Activated B cell treated with CpG ODN at 0.5 μM for 24 hours (primary cell): Measurements from ENCODE around the gene LEPR. TPM values are rescaled to one million over a fixed set of nuclear protein-coding genes. Genes with fewer than 3 reads are reported as not detected.

Experiments
- ATAC-seq: fragments of 200-7000 bp; cut with Tn5 transposase; one replicate; pipeline ENCODE4 v1.10.0; 2021; ENCODE audit warnings: low read depth, mild to moderate bottlenecking, moderate library complexity
- CTCF ChIA-PET: fragments of 350-600 bp; sonication (Branson Sonifier 250); formaldehyde crosslinking; loops from one replicate; lab custom pipeline; 2021; ENCODE audit warnings: antibody characterized with exemption; lab: Charles Lee
- POLR2A ChIA-PET: fragments of 350-600 bp; sonication (Branson Sonifier 250); formaldehyde crosslinking; loops from one replicate; lab custom pipeline; 2021; ENCODE audit warnings: antibody characterized with exemption; lab: Charles Lee
- DNase-seq: peaks from one replicate; pipeline ENCODE4 v3.0.0; 2022
- H3K27ac Mint-ChIP-seq: one replicate; pipeline ENCODE4 v1.8.0; 2020; ENCODE audit warnings: mixed read lengths
- H3K27me3 Mint-ChIP-seq: one replicate; pipeline ENCODE4 v1.8.0; 2021; ENCODE audit warnings: mixed read lengths
- H3K36me3 Mint-ChIP-seq: one replicate; pipeline ENCODE4 v1.8.0; 2021; ENCODE audit warnings: low read depth, mixed read lengths
- H3K4me1 Mint-ChIP-seq: one replicate; pipeline ENCODE4 v1.8.0; 2021; ENCODE audit warnings: mixed read lengths
- H3K4me3 Mint-ChIP-seq: one replicate; pipeline ENCODE4 v1.8.0; 2020; ENCODE audit warnings: mild to moderate bottlenecking, mixed read lengths
- H3K9me3 Mint-ChIP-seq: one replicate; pipeline ENCODE4 v1.8.0; 2020; ENCODE audit warnings: mixed read lengths
- intact Hi-C: fragments of 100-400 bp; cut with micrococcal nuclease; formaldehyde crosslinking; loops from one replicate; pipeline ENCODE4 v1.15.1; 2024
- total RNA-seq: library from RNA; stranded (reverse); gene quantifications from 2 replicates; pipeline ENCODE4 v1.2.3, GENCODE V29; 2022
- TF ChIP-seq, protein P1 (sequence below): fragments of 200-600 bp; IDR thresholded peaks from one replicate; pipeline ENCODE4 v1.8.0; 2022; ENCODE audit warnings: antibody characterized with exemption, mild to moderate bottlenecking

The LEPR gene
- total RNA-seq, 1 donor from 2014 or later, result 1.00 TPM

- POLR2A ChIA-PET, result no interaction called here
- no peaks in the 10 kb centered on the region for H3K27me3 Mint-ChIP-seq
- no peaks in the 10 kb centered on the region for H3K36me3 Mint-ChIP-seq
- no peak for ATAC-seq
- intact Hi-C loops, result no loop called here
- TF ChIP-seq, protein P1, sequence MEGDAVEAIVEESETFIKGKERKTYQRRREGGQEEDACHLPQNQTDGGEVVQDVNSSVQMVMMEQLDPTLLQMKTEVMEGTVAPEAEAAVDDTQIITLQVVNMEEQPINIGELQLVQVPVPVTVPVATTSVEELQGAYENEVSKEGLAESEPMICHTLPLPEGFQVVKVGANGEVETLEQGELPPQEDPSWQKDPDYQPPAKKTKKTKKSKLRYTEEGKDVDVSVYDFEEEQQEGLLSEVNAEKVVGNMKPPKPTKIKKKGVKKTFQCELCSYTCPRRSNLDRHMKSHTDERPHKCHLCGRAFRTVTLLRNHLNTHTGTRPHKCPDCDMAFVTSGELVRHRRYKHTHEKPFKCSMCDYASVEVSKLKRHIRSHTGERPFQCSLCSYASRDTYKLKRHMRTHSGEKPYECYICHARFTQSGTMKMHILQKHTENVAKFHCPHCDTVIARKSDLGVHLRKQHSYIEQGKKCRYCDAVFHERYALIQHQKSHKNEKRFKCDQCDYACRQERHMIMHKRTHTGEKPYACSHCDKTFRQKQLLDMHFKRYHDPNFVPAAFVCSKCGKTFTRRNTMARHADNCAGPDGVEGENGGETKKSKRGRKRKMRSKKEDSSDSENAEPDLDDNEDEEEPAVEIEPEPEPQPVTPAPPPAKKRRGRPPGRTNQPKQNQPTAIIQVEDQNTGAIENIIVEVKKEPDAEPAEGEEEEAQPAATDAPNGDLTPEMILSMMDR, result no peak
- no peaks in the 10 kb centered on the region for H3K4me1 Mint-ChIP-seq
- CTCF ChIA-PET, result no interaction called here
- H3K4me3 Mint-ChIP-seq, result no peak overlapping the region
- no peaks in the 10 kb centered on the region for H3K9me3 Mint-ChIP-seq
- DNase-seq, result no peak
- no peak overlapping the region for H3K27ac Mint-ChIP-seq
These were observed 21.0 kb downstream of the LEPR start for GRCh38 chr1:65441464-65441863.

DNA sequence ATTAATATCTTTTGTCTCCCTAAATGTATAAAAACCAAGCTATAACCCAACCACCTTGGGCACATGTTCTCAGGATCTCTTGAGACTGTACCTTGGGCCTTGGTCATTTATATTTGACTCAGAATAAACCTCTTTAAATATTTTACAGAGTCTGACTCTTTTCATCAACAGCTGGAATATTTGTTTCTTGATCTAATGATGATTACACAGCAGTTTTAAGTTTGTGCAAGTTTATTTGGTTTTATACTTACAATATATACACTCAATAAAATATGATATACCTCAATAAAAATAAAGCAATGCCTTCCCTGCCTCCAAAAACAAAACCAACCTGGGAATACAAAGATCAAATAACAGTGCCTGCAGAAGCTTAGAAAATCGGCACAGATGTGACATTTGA lies 22.0 kb downstream of the LEPR start:
- CTCF ChIA-PET, result no interaction called here
- no peak overlapping the region for H3K27ac Mint-ChIP-seq
- H3K27me3 Mint-ChIP-seq, result no peaks in the 10 kb centered on the region
- no peaks in the 10 kb centered on the region for H3K36me3 Mint-ChIP-seq
- ATAC-seq (no peak), DNase-seq (no peak)
- H3K9me3 Mint-ChIP-seq, result no peaks in the 10 kb centered on the region
- POLR2A ChIA-PET, result no interaction called here
- H3K4me1 Mint-ChIP-seq, result no peaks in the 10 kb centered on the region
- H3K4me3 Mint-ChIP-seq, result no peak overlapping the region
- TF ChIP-seq, protein P1, result no peak
- intact Hi-C loops, result no loop called here

GRCh38 chr1:65443647-65444046 lies 23.2 kb downstream of the LEPR start:
- TF ChIP-seq, protein P1, result no peak
- Mint-ChIP-seq H3K4me1 (no peaks in the 10 kb centered on the region), H3K27me3 (no peaks in the 10 kb centered on the region), H3K27ac (no peak overlapping the region), H3K9me3 (no peaks in the 10 kb centered on the region), H3K36me3 (no peaks in the 10 kb centered on the region), H3K4me3 (no peak overlapping the region)
- POLR2A ChIA-PET, result no interaction called here
- CTCF ChIA-PET, result no interaction called here
- ATAC-seq (no peak), DNase-seq (no peak)
- intact Hi-C loops, result no loop called here

DNA sequence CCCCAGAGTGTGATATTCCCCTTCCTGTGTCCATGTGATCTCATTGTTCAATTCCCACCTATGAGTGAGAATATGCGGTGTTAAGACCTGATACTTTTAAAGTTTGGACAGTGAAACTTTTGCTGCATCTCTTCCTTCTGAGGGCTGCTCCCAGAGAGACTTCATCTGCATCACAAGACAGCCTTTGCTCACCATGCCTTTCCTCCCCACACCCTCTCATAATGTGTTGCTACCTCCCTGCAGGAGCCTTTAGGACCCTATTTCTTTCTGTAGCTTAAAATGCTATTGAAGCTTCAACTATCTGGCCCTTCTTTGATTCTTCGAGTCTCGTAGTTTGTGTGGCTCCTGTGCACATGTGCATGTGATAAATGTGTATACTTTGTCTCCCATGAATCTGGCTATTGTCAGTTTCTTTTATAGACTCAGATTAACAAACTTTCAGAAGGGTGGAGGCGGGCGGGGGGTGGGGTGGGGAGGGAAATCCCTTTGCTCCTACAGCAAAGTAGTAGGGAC lies 23.7 kb downstream of the LEPR start:
- Mint-ChIP-seq H3K27me3 (no peaks in the 10 kb centered on the region), H3K9me3 (no peaks in the 10 kb centered on the region), H3K27ac (no peak overlapping the region), H3K36me3 (no peaks in the 10 kb centered on the region), H3K4me3 (no peak overlapping the region), H3K4me1 (no peaks in the 10 kb centered on the region)
- TF ChIP-seq, protein P1, result no peak
- CTCF ChIA-PET, result no interaction called here
- POLR2A ChIA-PET, result no interaction called here
- intact Hi-C loops, result no loop called here
- DNase-seq (no peak), ATAC-seq (no peak)

GRCh38 chr1:65445837-65446236 lies 25.4 kb downstream of the LEPR start:
- no peaks in the 10 kb centered on the region for H3K27me3 Mint-ChIP-seq
- H3K4me3 Mint-ChIP-seq, result no peak overlapping the region
- no peak overlapping the region for H3K27ac Mint-ChIP-seq
- no peaks in the 10 kb centered on the region for H3K36me3 Mint-ChIP-seq
- ChIA-PET POLR2A (no interaction called here), CTCF (no interaction called here)
- TF ChIP-seq, protein P1, result no peak
- no peak for DNase-seq
- H3K9me3 Mint-ChIP-seq, result no peaks in the 10 kb centered on the region
- no peak for ATAC-seq
- H3K4me1 Mint-ChIP-seq, result no peaks in the 10 kb centered on the region
- intact Hi-C loops, result no loop called here
